ENCODE measurements around the gene CST3.

- TF ChIP-seq CTCF (IDR thresholded peaks at IDR 0.05 in 2 of 3, conservative IDR thresholded peaks at IDR 0.05 in 1 of 3; ENCODE audit: control insufficient read depth in 2 of 3, extremely low read depth in 1 of 3, insufficient read depth in 1 of 3, low read depth in 3 of 3, low read length in 3 of 3) (no peak), BACH1 (IDR thresholded peaks at IDR 0.05; ENCODE audit: borderline replicate concordance) (no peak), SRF (IDR thresholded peaks at IDR 0.05; ENCODE audit: low read depth in 2 of 2, low read length in 2 of 2) (no peak), USF2 (IDR thresholded peaks at IDR 0.05; ENCODE audit: borderline replicate concordance, low read depth, low read length) (no peak), POLR2AphosphoS5 (IDR thresholded peaks at IDR 0.05; ENCODE audit: low read length) (no peak), SMAD5 (IDR thresholded peaks at IDR 0.05; ENCODE audit: low read depth) (no peak), MTA2 (IDR thresholded peaks at IDR 0.05; ENCODE audit: low read depth) (no peak), MYC (IDR thresholded peaks at IDR 0.05; ENCODE audit: insufficient read depth, insufficient read length, insufficient replicate concordance, low read length, severe bottlenecking) (no peak), PML (IDR thresholded peaks at IDR 0.05; ENCODE audit: low read length) (no peak)
- TF ChIP-seq, protein P1, sequence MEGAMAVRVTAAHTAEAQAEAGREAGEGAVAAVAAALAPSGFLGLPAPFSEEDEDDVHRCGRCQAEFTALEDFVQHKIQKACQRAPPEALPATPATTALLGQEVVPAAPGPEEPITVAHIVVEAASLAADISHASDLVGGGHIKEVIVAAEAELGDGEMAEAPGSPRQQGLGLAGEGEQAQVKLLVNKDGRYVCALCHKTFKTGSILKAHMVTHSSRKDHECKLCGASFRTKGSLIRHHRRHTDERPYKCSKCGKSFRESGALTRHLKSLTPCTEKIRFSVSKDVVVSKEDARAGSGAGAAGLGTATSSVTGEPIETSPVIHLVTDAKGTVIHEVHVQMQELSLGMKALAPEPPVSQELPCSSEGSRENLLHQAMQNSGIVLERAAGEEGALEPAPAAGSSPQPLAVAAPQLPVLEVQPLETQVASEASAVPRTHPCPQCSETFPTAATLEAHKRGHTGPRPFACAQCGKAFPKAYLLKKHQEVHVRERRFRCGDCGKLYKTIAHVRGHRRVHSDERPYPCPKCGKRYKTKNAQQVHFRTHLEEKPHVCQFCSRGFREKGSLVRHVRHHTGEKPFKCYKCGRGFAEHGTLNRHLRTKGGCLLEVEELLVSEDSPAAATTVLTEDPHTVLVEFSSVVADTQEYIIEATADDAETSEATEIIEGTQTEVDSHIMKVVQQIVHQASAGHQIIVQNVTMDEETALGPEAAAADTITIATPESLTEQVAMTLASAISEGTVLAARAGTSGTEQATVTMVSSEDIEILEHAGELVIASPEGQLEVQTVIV (IDR thresholded peaks at IDR 0.05; ENCODE audit: borderline replicate concordance, partially characterized antibody), result no peak
Observed at GRCh38 chr20:23630392-23630849, 7.3 kb downstream of the CST3 start.

Measured in GM12878 (cell line).